Measurements from ENCODE around the gene JDP2. TPM values are rescaled to one million over a fixed set of nuclear protein-coding genes. Genes with fewer than 3 reads are reported as not detected.

Gene JDP2
- total RNA-seq, 1 donor from 2014 or later = 13.4 TPM

DNA sequence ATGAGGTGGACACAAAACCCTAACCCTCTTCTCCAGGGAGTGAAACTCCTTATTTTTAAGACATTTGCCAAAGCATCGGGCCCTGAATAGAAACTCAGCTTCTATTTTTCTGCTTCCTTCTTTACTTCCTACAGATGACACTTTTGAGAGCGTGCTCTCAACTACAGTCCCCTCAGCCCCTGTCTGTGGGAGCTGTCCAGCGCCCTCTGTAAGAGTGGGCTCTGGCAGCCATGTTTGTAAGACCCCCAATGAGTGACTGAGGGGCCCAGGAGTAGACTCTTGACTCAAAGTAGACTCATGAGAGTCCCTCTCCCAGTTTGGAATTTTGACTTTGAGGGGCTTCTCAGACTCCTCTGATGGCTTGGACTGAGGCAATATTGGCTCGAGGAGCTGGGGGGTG, 68.9 kb downstream of the JDP2 start:
- DNase-seq (ENCODE audit: low spot score) = no peak
- intact Hi-C loops (cut with DNase I) = no loop called here

DNA sequence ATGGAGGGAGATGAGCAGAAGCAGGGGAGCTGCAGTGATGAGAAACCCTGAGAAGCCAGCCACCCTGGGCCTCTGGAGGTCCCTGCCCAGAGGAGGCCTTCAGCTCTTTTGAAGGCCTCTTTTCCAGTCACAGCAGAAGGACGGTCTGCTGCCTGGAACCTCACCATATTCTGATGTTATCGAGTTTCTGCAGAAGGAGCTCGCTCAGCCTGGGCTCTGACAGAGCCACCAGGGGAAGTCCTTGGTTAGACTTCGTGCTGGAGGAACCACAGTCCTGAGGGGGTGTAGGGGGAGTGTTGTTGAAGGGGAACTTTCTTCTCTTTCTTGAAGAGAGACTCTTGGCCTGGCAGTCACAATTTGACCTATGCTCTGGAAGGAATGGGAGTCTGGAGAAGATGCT, 69.4 kb downstream of the JDP2 start:
- intact Hi-C loops (cut with DNase I) = no loop called here
- no peak for DNase-seq (ENCODE audit: low spot score)

DNA sequence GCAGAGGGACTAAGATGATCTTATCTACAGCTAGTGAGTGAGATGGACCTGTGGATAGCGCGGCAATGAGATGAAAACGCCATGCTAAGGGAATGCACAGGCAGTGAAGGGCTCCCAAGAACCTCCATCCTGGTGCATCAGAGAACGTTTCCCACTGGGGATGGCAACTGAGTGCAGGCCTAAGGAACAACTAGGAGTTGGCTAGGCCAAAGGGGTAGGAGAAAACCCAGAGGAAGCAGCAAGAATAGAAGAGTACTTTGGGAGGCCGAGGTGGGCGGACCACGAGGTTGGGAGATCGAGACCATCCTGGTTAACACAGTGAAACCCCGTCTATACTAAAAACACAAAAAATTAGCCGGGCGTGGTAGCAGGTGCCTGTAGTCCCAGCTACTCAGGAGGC, 69.9 kb downstream of the JDP2 start:
- intact Hi-C loops (cut with DNase I) = no loop called here
- DNase-seq (ENCODE audit: low spot score) = no peak

DNA sequence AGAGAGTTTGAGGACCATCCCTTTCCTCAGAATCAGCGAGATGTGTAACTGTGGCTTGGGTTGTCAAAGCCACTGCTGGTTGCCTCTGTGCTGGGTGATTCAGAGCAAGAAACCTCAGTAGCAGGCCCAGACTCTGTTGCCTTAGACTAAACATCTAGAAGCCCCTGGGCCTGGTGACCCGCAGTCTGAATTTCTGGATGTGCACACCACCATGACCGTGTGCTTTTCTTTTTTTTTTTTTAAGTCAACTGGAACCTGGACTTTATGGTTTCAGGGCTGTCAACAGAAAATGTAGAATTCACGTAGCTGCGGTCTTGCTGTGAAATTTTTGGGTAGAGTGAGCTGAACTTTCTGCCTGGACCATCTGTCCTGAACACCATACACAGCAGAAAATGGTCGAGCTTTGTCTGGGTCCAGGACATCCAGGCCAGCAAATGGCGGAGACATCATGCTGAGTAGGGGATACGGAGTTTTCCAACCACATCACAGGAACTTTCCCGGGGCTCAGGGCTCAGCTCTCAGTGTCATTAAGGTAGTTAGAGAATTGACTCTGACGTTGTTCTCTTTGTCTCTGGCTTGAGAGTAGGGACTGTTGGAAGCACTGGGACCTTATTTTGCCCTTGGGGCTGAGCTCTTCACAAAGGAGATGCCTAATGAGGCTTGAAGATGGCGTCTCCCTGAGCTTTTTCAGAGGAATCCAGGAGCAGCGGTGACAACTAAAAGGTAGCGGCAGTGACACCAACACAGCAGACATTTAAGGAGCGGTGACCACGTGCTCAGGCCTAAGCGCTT, 71.5 kb downstream of the JDP2 start:
- intact Hi-C loops (cut with DNase I) = no loop called here
- no peak for DNase-seq (ENCODE audit: low spot score)

DNA sequence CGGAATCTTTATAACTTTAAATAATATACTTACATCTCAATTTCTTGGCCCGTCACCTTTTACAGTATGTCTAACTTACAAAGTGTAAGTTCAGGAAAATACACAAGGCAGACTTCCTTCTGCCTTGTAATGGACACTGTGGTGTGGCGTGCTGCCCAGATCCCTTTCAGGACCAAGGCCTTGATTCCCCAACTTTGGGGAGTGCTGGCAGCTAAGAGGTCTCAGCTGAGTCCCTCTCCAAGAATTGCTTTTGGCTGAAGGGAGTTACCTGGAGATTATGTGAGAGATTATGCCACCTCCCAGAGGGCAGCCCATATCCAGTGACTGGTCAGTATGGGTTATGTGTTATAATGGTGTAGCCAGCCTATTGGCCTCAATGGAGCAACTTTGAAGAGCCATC, 73.3 kb downstream of the JDP2 start:
- DNase-seq (ENCODE audit: low spot score) = no peak
- intact Hi-C loops (cut with DNase I) = no loop called here

DNA sequence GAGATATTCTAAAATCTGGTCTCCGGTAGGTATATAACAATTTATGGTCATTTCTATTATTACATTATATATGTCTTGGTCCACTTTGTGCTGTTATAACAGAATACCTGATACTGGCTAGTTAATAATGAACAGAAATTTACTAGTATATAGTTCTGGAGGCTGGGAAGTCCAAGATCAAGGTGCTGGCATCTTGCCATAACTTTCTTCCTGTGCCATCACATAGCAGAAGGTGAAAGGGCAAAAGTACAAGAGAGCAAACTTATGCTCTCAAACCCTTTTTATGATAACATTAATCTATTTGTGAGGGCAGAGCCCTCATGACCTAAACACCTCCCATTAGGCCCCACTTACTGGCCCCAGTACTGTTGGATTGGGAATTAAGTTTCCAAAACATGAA, 76.6 kb downstream of the JDP2 start:
- intact Hi-C loops (cut with DNase I) = no loop called here
- no peak for DNase-seq (ENCODE audit: low spot score)

DNA sequence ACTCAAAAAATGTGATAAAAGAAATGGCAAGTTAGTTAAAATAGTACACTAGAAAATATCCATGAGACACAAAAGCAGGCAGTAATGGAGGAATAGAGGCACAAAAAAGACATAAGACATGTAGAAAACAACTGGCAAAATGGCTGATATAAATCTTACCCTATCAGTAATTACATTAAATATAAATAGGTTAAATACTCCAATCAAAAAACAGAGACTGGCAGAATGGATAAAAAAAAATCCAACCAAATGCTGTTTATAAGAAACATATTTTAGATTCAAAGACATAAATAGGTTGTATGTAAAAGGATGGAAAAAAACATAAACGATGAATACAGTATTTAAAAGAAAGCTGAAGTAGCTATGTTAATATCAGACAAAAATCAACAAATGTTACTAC, 79.1 kb downstream of the JDP2 start:
- intact Hi-C loops (cut with DNase I) = no loop called here

DNA sequence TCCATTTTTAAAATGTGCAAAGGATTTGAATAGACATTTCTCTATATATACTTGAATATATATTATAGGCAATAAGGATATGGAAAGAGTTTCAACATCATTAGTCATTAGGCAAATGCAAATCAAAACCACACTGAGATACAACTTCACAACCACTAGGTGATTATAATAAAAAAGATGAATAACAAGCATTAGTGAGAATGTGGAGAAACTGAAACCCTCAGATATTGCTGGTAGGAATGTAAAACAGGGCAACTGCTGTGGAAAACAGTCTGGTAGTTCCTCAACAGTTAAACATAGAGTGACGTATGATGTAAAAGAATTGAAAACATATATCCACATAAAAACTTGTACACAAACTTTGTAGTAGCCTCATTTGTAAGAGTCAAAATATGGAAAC, 82.7 kb downstream of the JDP2 start:
- no peak for DNase-seq (ENCODE audit: low spot score)
- intact Hi-C loops (cut with DNase I) = no loop called here

More for the DNA sequence above, 79.1 kb downstream of the JDP2 start:
- no peak for DNase-seq (ENCODE audit: low spot score)

DNA sequence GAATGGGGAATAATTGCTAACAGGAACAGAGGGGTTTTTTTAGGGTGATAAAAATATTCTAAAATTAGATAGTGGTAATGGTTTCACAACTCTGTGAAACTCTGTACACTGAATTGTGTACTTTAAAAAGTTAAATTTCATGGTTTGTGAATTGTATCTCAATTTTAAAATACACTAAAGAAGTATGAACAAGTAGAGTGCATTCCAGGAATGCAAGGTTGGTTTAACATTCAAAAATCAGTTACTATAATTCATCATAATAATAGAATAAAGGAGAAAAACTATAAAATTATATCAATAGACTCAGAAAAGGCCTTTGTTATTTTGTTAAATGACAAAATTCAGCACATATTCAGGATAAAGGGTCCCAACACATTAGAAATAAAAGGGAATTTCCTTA, 83.4 kb downstream of the JDP2 start:
- no peak for DNase-seq (ENCODE audit: low spot score)
- intact Hi-C loops (cut with DNase I) = no loop called here

DNA sequence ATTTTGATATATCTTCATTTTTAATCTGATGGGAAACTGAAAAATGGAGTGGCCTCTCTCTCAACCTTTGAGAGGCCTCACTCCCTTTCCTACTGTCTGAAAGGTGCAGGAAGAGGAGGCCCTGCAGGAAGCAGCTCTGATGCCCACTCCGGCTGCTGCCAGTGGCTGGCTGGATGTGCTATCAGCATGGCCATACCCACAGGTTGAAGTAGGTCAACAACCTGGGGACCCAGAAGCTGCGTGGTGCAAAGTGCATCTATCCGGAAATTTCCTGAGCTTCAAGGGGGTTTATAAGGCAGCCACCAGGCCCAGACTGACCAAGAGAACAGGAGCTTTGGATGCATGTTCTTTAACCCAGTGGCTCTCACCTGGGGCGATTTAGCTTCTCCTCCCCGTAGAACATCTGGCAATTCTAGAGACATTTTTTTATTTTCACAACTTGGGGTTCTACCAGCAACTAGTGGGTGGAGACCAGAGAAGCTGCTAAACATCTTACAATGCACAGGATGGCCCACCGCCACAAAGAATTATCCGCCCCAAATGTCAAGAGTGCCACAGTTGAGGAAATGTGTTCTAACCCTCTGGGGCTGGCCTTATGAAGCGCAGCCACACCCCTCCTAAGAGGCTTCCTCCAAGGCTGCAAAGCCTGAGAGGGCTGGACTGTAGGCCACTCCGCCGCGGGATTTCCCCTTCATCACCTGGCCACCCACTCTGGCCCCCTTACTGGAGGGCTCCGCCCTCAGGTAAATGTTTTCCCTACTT, 86.3 kb downstream of the JDP2 start:
- no peak for DNase-seq (ENCODE audit: low spot score)
- intact Hi-C loops (cut with DNase I) = no loop called here

DNA sequence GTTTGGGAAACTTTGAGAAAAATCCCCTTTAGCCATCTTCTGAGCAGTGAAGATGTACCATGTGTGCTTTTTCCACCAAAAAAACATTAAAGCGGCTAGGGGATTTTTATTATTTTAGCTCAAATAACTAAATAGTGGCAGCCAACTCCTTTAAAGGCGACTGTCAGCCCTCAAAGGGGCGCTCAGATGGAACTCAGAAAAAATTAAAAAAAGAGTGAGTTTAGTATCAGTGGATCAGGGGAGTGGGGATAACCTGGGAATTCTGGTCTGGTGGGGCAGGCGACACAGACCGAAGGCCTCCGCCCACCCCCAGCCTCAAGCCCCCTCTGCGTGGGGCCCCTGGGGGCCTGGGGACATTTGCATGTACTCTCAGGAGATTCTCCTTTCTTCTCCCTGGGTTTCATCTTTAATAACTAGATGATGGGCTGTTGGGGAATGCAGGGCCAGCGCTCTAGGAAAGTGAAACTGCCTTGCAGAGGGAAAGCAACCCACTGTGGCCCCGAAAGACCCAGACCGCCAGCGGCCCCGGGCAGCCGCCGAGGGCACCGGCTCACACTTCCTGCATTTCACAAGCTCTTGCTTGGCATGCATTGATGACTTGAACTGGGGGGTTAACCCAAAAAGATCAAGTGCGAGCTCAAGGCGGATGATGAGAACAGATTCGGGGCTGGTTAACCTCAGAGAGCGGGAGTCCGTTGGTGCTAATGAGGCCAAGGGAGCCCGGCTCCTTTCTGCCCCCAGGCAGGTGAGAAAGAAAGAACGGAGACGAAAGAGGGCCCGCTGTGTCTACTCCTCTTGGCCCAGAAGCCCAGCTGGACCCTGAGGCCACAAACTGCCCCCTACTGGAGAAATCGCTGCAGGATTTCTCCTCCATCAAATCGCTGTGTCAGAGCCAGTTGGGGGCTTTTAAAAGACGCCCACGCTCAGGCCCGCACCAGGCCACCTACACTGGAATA, 87.1 kb downstream of the JDP2 start:
- DNase-seq (ENCODE audit: low spot score) = no peak
- intact Hi-C loops (cut with DNase I) = no loop called here

DNA sequence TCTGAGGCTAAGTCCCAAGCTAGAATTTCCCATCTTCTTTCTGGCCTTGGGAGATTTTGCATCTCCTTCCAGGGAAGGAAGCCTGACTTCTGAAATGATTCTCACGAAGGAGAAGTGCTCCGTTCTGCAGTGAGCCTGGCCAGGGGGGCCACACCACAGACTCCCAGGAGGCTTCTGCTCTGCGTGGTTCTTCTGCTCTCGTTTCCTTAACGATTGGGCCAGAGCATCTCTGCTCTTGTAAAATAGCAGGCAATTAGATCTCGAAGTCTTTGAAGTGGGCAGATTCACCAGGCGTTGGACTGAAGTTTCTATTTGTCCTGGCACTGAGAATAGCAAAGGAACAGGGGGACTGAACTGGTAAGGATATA, 87.8 kb downstream of the JDP2 start:
- intact Hi-C loops (cut with DNase I) = no loop called here
- DNase-seq (ENCODE audit: low spot score) = no peak

DNA sequence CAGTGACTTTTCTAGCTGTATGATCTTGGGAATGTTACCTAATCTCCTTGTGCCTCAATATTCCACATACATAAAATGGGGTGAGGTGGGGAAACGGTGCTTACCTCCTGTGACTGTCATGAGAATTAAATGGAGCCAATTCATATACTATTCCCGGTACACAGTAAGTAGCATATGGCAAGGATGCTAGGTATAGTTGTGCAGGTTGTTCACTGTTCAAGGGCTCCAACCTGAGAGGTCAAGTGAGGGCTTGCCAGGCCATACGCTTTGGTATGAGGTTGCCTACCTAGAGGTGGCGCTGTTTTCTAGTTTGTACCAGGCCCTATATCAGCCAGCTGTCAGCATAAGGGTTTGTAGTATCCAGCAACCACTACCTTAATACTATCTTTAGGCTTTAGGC, 90.8 kb downstream of the JDP2 start:
- intact Hi-C loops (cut with DNase I) = no loop called here
- no peak for DNase-seq (ENCODE audit: low spot score)

DNA sequence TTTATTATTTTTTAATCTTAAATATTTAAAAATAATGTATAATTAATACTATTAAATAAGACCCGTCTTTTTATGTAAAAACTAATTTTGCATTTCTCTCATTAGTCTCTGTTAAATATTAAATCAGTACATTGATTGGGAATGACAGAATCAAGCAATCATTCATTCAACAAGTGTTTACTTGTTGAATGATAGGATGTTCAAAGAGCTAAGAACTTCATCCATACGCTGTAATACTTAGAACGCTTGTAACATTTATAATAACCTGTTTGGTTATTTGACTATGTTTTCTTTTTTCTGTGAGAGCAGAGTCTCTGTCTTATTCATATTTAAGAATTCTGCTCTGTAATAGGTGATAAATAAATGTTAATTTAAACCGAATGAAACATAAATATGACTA, 91.6 kb downstream of the JDP2 start:
- intact Hi-C loops (cut with DNase I) = no loop called here
- no peak for DNase-seq (ENCODE audit: low spot score)

DNA sequence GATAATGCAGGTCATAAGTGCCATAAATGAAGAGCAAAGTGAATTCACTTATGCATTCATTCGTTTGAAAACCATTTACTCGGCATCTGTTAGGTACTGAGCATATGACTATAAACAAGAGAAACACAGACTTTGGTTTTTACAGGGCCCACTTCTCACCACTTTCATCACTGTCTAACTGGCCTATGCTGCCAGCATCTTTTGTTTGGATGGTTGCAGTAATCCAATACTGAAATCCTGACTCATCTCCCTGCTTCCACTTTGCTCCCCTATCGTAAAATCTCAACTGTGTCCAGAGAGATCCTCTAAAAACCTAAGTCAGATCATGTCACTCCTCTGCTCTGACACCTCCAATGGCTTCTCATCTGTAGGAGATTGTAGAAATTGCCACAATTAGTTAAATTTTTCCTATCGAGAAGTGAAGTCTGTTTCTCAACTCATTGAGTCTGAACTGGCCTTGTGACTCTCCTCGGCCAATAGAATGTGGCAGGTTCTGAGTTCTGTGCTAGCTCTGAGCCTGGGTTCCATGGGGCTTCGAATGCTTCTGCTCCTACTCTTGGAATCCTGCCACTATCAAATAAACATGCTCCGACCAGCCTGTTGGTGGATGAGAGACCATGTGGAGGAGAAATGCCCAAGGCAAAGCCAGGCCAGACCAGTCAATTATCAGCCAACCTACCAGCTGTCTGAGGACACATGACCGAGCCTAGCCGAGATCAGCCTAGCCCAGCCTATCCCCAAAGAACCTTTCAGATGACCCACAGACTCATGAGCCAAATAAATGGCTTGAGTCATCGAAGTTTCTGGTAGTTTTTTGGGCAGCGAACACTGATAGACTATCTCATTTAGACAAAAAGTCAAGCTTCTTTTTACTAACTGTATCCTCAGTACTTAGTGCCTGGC, 92.3 kb downstream of the JDP2 start:
- intact Hi-C loops (cut with DNase I) = no loop called here

DNA sequence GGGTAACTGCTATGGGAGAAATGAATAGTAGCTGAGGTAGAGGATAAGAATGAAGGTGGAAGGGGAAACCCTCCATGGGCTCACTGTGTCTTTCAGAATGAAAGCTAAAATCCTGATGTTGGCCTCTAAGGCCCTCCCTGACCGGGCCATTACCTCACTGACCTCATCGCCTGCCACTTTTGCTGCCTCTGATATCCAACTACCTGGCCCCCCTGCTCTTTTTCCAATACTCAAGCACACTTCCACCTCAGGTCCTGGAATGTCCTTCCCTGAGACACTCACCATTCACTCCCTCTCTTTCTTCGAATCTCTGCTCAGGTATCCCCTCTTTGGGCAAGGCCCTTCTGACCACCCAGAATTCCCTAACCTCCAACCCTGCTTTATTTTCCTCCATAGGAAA, 93.0 kb downstream of the JDP2 start:
- intact Hi-C loops (cut with DNase I) = no loop called here
- no peak for DNase-seq (ENCODE audit: low spot score)

More for the DNA sequence above, 92.3 kb downstream of the JDP2 start:
- no peak for DNase-seq (ENCODE audit: low spot score)

DNA sequence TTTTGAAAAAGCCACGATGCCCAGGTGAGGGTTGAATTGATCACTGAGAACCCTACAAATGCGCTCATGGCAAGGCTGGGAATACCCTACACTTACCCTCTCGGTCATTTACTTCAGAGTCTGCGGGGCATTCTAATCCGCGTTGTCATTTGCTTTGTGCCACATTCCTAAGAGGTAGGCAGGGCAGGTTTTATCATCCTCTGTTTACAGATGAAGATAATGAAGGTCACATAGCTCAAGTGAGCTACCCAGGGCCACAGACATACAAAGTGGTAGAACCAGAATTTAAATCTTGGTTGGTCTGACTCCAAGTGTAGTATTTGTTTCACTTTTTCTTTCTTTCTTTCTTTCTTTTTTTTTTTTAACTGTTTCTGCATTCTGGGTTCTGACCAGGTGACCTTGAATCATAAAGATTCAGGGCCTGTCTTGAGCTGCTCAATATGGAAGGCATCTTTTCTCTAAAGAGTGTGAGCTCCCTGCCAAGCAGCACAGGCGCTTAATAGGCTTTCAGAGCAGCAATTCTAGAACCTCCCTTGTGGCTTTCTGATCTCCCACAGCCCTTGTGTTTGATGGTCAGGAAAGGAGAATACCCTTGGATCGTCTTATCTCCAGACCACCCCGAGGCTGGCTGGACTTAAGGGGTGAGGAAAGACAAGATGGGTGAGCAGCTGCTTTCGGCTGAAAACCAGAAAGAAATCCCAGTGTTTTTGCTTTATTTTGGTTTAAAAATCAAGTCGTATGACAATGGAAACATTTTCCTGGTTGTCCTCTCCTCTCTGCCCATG, 93.8 kb downstream of the JDP2 start:
- intact Hi-C loops (cut with DNase I) = no loop called here
- DNase-seq (ENCODE audit: low spot score) = no peak

DNA sequence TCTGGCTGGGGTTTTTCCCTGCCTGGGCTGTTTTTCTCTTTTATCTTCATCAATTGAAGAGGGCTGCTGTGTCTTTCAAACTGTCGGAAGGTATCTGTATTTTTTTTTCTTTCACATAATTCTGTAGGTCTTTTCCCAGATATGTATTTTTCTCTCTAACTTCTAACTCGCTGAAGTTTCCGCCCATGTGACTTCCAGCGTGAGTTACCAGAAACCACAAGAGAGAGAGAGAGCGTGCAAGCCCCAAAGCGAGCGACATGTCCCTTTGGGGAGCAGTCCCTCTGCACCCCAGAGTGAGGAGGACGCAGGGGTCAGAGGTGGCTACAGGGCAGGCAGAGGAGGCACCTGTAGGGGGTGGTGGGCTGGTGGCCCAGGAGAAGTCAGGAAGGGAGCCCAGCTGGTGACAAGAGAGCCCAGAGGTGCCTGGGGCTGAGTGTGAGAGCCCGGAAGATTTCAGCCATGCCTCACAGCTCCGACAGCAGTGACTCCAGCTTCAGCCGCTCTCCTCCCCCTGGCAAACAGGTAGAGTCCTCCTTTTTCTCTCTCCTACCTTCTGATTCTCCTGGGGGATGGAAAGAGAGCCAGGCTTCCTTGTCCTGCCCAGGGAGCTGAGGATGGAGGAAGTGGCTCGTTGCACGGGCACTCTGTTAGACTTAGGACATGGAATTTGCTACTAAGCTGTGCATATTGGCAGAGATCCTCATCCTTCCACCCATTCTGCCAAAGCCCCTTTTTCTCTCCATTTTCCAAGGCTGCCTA, 94.6 kb downstream of the JDP2 start, which contains the start of gene BATF:
Gene BATF, plus strand, starts transcription at position 246 of the 759 bp plus-strand sequence. Its CDS starts 214 bp downstream, at position 460.
- intact Hi-C loops (cut with DNase I) = no loop called here
- DNase-seq (ENCODE audit: low spot score) = peak; percentile 79
